HG03432 (cell line): ENCODE results near the gene BEST4.
"Not testable (repeated sequence)": the region's sequence is repeated elsewhere in the genome, so short reads cannot be mapped to it uniquely, and the experiment has no call there.

Experiments
- ATAC-seq: cut with Tn5 transposase; IDR thresholded peaks from one replicate; pipeline ENCODE4 v1.9.1; 2021; ENCODE audit warnings: mild to moderate bottlenecking, moderate library complexity; ENCODE audit not compliant: unreplicated experiment

The BEST4 gene

DNA sequence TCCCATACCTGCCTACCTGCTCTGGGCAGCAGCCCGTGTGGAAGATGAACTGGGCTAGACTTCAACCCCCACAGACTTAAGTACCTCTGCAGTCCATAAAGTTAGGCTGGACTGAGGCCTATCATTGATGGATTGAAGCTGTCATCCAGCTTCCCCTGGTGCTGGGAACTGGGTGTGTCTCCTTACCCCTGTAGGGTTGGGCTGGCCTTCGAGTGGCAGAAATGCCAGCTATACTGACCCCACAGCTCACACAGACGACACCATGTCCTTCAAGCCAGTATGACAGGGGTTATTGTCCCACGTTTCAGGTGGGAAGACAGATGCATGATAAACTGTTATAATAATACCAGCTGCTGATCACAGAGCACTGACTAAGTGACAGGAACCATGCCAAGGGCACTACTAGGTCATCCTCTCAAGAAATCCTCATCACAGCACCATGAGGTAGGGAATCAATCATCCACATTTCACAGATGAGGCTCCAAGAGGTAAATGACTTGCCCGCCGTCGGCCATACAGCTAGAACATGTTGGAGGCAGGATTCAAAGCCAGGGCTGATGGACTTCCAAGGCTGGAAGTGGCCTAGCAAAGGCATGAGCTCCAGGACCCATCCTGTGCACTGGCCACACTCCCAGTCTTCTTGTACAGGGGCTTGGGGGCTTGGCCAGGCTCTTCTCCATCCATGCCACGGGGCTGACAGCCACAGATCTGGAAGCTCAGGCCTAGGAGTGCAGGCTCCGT is at the start of gene BEST4:
BEST4 (minus strand) TSS at position 51 of the 741 bp plus-strand sequence. CDS start 465 bp downstream, outside the sequence.
- no peak for ATAC-seq

DNA sequence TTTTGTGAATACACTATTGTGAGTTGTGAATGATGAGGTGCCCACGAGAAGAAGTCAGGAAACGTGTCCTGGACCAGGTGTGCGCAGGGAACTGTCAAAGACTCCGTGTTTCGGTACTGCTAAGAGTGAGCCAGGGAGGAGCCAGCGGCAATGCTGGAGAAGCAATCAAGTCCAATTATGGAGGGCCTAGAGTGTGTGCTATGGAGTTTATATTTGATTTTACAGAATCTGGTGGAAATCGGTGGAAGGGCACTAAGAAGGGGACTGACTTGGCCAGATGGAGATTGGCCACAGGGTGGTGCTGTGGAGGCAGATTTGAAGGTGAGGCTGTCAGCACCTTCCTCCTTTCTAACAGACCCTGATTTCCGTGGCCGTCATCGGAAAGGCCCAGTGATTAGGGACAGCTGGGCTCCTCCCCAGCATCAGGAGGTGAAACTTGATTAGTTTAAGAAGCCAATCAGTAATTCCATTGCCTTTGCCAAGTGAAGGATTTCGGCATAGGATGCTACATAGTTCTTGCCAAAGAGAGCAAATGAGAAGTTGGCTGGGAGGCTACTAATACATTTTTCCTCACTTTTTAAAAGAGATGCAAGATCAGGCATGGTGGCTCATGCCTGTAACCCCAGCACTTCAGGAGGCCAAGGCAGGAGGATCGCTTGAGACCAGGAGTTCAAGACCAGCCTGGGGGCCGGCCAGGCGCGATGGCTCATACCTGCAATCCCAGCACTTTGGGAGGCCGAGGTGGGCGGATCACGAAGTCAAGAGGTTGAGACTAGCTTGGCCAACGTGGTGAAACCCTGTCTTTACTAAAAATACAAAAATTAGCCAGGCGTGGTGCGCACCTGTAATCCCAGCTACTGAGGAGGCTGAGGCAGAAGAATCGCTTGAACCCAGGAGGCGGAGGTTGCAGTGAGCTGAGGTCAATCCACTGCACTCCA is 48.0 kb upstream of the BEST4 start:
- ATAC-seq: peak; percentile 71

- no peak for ATAC-seq
Measured at GRCh38 chr1:44834328-44834727, 46.4 kb upstream of the BEST4 start.

DNA sequence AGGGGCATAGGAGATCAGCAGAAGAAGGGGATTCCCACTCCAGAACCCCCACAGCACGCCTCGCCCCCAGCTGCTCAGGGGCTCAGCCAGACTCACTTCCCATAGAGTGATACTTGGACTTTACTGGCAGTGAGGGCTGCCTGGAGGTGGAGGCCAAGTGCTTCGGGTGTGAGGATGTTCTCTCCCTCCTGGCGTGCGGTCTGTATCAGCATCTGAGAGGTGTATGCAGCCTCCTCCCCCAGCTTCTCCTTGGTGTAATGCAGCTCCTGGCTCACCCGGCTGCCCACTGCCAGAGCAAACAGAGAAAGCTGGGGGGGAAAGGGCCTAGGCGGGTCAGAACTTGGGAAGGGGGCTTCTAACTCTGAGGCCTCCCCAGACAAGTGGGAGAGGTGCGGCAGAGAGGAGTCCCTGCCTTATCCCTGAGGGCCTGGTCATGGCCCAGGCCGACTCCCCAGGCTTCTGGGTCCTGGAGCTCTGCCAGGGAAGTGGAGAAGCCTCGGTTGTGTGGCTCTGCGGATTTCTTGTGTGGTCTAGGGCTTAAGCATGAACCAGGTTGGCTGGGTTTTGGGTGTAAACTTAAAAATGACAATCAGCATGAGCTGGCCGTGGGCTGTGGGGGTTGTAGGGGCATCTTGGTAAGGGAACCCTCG is 44.2 kb upstream of the BEST4 start:
- no peak for ATAC-seq

DNA sequence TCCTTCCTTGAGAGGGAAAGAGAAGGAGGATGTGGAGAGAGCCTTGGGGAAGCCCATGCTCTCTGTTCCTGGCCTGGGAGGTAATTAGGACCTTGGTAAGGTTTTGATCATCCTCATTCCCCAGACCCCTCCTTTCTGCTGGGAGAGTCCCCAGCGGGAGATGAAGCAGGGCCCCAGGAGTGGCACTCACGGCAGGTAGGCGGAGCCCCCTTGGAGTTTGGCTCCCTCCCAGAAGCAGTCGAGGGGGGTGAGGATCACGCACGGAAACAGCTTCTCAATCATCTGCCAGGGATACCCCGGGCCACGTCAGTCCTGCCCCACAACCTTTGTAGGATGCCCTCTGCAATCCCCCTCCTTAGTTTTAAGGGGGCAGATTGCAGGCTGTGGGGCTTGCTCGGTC is 43.5 kb upstream of the BEST4 start:
- no peak for ATAC-seq

DNA sequence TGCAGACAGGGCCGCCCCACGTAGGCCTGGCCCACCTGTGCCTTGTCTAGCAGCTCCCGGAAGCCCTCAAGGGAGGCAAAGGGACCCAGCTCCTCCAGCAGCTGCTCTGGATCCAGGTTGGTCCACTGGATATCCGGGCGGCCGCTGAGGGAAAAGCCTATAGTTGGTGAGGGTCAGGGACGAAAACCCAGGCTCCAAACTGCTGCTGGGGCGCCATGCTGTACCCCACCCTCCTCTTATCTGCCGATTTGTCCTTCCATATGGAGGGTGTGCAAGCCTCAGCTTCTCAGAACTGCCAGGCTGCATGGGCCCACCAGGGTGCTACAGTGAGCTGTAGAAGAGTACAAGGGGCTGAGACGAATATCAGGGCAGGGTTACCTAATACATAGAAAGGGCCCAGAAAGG is 42.9 kb upstream of the BEST4 start:
- no peak for ATAC-seq

DNA sequence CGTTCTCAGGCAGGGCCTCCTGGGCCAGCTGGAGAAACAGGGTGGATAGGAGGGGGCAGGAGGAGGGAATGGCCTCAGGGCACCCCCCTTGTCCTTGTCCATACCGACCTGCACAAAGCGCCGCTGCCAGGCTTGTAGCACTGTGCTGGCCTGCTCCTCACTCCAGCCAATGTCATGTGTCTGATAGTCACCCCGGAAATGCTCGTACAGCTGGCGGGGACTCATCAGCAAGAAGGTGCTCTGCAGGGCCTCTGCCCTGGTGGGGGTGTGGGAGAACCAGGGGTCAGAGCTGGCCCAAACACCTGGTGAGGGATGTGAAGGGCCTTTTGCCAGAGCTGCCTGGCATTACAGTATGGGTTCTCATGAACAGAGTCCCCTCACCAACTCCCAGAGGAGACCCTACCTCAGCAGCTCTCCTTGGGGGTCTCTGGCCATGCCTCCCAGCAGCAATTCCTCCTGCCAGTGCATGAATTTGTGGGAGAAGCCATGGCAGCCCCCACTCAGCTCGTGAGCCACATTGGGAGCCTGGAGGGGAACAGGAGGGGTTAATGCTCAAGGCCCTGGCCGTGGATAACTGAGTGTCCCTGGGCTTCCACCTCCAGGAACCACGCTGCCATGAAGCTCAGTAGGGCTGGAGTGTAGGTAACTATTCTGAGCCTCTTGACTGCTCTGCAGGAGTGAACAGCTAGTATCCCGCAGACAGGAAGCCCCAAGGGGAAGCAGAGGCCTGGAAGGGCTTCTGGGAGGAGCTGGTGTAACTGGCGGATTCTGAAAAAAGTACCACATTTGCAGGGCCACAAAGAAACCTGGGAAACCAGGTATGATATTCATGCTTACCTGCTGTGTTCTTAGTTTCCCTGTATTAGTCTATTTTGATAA is 41.8 kb upstream of the BEST4 start:
- no peak for ATAC-seq

DNA sequence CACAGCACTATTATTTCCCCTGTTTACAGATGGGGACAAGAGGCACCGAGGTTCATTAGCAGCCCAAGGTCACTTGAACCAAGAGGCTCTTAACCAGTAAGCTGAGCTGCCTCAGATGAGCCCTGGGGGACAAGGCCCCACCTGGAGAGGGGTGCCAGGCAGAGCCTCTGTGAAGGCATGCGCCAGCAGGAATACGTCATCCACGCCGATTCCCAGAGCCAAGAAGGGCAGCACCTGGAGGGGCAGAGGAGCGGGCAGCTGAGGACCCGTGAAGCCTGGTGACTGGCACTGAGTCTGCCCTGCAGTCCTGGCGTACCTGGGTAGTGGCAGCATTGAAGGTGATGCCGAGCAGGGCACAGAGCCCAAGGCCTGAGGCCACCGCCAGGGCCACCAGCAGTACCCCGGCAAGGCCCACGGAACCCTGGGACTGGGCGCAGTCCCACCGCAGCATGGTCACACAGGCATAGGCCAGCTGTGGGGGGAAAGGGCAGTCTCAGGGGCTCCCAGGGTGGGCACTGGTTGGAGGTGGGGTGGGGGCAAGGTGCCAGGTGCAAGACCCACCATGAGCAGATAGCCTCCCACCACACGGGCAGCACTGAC is 41.0 kb upstream of the BEST4 start:
- no peak for ATAC-seq

DNA sequence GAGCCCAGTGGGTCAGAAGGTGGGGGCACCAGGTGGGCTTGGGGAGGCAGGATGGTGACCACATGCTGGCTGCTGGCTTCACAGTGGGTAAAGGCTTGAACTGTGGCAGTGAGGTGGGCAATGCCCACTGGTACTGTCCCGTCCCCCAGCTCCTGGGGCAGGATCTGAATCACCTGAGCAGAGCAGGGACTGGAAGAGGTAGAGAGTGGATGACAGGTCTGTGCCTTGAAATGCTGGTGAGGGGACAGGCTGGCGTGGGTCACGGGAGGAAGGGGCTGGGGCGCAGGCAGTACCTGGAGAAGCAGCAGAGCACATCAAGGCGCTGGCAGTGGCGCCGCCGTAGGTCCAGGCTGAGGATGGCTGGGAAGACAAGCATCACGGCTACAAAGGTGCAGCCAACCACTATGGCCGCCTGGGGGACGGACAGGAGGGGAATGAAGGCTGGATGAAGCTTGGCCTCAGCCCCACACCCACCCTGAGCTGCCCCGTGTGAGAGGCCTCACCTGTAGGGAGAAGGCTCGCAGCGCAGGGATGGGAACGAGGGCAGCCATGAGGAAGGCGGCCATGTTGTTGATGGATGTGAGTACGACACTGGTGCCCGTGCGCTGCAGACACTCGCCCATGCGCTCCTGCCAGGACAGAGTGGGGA is 40.2 kb upstream of the BEST4 start:
- no peak for ATAC-seq

- no peak for ATAC-seq
Measured at GRCh38 chr1:44827197-44828002, 39.4 kb upstream of the BEST4 start.

DNA sequence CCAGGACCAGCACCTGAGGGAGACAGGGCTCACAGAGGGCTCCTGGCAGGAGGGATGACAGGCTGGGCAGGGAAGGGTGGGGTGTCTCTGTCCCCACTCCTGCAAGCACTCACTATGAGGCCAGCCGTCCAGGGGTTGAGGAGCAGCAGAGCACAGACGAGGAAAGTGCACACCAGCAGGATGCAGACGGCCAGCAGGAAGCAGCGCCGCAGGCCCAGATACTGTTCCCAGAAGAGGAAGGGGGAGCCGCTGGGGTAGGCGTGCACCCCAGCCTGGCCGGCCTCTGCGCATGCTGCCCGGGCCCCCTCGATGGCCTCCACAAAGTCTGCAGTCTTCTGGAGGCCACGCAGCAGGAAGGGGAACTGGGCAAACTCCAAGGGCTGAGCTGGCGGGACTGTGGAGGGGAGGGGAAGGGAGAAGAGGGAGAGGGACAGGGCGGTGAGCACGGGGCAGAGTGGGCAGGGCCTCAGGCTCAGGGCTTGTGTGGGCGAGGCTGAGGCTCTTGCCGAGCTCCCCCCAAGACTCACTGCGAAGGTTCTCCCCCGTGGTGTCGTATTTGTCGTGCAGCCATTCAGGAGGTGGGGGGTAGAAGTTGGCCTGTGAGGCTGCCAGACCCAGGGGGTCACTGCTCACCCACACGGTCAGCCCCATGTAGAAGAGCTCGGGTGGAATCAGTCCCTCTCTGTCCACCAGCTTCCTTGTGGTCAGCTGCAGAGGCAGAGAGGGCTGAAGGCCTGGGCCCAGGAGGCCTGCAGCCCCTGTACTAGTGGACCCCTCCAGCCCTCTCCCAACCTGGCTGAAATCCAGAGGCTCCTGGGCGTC is 38.6 kb upstream of the BEST4 start:
- ATAC-seq: no peak

- ATAC-seq: not testable (repeated sequence)
Measured at GRCh38 chr1:44824392-44824791, 36.4 kb upstream of the BEST4 start.

DNA sequence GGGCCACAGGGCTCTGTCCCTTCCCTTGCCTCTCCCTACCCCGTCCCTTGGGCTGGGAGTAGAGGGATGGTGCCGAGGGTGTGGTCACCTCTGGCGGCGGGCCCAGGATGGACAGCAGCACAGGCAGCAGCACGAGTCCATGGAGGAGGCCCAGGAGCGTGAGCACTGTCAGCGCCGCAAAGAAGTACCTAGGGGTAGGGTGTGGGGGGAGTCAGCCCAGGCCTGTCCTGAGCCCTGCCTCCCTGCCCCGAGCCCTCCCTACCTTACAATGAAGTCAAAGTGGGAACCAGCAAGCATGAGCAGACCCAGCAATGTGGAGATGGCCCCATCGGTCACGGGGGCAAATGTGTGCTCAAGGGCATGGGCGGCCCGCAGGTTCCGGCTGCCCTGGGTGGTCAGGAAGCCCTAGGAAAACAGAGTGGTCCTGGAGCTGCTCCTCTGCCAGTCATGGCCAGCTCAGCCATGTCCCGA is 35.0 kb upstream of the BEST4 start:
- no peak for ATAC-seq

DNA sequence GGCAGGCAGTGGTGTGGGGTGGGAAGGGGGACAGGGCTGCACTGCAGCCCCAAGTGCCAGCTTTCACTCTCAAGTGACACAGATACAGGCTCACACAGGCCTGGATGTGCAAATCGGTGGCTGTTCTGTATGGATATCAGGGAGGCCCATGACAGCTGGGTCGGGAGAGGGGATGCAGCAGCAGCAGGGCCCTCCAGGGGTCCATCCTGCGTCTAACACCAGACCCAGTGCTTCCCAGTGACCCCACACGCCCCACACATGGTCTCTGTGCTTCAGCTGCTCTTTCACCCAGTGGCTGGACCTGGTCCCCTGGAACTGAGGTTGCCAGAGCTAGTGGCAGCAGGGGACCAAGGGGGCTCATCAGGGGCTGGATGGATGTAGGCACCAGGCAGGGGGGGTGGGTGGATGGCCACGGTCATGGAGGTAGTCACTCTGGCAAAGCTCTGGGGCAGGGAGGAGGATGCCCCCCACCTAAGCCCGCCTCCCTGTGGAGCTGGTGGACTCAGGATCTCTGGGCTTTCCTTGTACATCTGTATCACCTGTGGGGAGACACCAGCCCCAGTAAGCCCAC is 34.2 kb upstream of the BEST4 start:
- ATAC-seq: no peak

DNA sequence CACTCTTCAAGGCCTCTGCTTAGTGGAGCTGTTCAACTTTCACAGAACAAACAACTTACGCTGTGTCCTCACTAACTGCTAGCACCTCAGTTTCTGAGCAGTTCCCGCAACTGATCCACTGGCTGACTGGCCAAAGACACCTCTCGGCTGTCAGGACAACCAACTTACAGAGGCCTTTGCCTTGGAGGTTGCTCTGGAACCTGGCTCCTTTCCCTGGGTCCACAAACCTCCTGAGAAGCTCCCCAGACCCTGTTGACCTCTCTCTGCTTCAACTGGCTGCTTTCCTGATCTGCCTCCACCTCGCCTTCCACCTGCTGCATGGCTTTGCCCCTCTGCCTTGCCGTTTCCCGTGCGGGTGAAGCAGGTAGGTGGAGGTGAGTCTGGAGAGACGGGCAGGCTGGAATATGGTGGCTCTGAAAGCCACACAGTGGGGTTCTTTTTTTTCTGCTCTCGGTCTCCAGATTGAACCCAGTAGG is 33.3 kb upstream of the BEST4 start:
- ATAC-seq: no peak

DNA sequence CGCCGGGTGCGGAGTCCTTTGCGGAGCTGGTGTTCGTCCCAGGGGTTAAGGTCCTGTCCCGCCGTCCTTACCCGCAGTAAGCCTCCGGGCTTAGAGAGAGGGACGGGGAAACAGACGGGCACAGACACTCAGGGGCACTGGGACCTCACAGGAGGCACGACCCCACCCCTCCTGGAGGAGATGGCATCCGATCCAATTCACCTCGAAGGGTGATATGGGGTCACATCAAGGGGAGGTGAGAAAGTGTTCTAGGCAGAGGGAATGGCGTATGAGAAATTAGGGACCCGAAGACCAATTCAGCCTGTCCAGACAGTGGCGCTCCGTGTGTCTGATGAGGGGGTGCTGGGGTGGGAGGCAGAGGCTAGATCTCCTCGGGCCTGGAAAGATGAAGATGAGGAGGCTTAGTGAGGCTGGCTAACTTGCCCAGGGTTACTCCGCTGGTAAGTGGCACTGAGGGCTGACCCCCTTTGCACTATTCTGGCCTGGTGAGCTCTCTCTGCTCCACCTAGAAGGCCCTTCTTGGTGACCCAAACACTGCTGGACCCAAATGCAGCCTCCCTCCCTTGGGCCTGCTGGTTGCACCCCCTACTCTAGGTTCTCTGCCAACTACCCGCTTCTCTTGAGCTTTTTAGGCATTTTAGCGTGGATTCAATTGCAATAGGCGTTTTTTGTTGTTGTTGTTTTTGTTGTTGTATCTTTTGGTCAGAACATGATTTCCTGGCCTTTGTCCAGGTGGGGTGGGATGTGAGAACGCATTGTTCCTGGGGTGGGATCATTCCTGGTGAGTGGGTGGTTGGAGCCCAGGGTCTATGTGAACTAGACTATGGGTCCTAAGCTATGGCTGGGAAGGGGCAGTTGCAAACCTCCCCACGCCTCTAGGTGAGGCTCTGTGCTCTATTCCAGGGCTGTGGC is 32.6 kb upstream of the BEST4 start:
- ATAC-seq: no peak
